AG04449 (cell line): ENCODE results near the gene CTNNA3.
A peak's percentile ranks its signal among the peaks of the same experiment; 100 is the strongest.

Experiments used
- CTCF ChIA-PET: fragments of 350-600 bp; formaldehyde crosslinking; extraction: SDS; loops from one replicate; lab custom pipeline; 2021; ENCODE audit warnings: antibody characterized with exemption; lab: Yijun Ruan, JAX
- POLR2A ChIA-PET: fragments of 400-600, 350-600 bp; formaldehyde crosslinking; extraction: SDS; loops from one replicate; lab custom pipeline; 2020; ENCODE audit warnings: antibody characterized with exemption, inconsistent platforms; lab: Yijun Ruan, JAX
- DNase-seq: peaks from one replicate; pipeline ENCODE4 v3.0.0-alpha.2; 2010; ENCODE audit warnings: low read depth, low spot score
- H3K4me3 ChIP-seq: 2 replicates; pipeline ENCODE4 v1.5.1; 2011; ENCODE audit warnings: low read depth, mild to moderate bottlenecking, control low read depth, low read length
- CTCF ChIP-seq: IDR thresholded peaks from one replicate; pipeline ENCODE4 v1.5.1; 2011; ENCODE audit warnings: mild to moderate bottlenecking, moderate library complexity, low read length, control low read depth, inconsistent platforms; ENCODE audit not compliant: insufficient read depth; ENCODE audit errors: missing control alignments

The CTNNA3 gene

DNA sequence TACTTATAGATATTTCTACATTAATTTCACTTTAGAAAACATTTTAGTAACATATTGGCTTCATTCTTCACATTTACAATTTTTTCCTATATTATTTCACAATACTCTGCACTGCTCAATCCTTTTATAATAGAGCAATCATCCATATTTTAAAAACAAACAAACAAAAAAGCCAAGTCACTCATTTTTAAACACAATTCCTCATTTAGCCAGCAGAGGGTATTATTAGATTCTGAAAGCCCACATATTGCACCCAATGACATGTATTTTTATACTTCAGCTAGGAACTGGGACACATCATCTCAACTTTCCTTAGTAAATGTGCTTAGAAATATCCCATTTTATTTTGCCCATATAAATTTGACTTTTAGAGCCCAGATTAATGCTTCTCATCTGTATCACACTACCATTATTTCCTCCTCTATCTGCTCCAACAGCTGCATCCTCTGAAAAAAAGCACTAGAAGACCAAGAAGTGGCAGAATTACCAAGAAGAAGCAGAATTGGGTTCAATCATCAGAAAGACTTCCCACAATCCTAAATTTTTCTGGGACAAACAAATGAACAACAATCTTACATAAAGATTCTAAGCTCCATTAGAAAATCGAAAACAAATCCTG lies 29.5 kb downstream of the CTNNA3 start:
- no peak overlapping the region for H3K4me3 ChIP-seq
- DNase-seq: no peak
- peak; percentile 31 for TF ChIP-seq CTCF
- CTCF ChIA-PET: interaction anchor here (0.9 to 6.1 kb wide), 6 partner anchors 10 to 112 kb away, joined by 3 to 74 read pairs (median 4); no protein-coding TSS in a partner anchor
- POLR2A ChIA-PET: no interaction called here

DNA sequence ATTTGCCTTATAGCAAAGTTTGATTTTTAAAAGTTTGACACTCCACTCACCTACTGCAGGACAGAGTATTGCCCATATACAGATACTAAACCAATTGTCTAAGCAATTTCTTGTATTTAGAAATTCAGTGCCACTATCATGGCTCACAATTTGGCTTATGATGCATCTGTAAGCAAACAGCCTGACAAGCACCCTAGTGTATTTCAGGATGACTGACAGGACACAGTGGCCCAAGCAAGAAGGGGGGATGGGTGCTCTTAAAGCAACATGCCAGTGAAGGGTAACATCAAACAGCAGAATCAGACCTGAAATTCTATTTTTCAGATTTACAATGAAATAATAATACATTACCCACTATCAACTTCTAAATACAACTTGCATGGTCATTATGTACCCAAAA lies 30.5 kb downstream of the CTNNA3 start:
- TF ChIP-seq CTCF: no peak
- POLR2A ChIA-PET: no interaction called here
- CTCF ChIA-PET: interaction anchor here (1.0 to 6.1 kb wide), 4 partner anchors 12 to 113 kb away, joined by 4 to 74 read pairs (median 5); no protein-coding TSS in a partner anchor
- no peak for DNase-seq
- H3K4me3 ChIP-seq: no peak overlapping the region

GRCh38 chr10:67664942-67665341 lies 31.1 kb downstream of the CTNNA3 start:
- no peak overlapping the region for H3K4me3 ChIP-seq
- DNase-seq: no peak
- ChIA-PET POLR2A (no interaction called here), CTCF (interaction anchor here (0.9 to 6.1 kb wide), 3 partner anchors 34 to 117 kb away, joined by 3 to 74 read pairs (median 4); no protein-coding TSS in a partner anchor)
- TF ChIP-seq CTCF: no peak

DNA sequence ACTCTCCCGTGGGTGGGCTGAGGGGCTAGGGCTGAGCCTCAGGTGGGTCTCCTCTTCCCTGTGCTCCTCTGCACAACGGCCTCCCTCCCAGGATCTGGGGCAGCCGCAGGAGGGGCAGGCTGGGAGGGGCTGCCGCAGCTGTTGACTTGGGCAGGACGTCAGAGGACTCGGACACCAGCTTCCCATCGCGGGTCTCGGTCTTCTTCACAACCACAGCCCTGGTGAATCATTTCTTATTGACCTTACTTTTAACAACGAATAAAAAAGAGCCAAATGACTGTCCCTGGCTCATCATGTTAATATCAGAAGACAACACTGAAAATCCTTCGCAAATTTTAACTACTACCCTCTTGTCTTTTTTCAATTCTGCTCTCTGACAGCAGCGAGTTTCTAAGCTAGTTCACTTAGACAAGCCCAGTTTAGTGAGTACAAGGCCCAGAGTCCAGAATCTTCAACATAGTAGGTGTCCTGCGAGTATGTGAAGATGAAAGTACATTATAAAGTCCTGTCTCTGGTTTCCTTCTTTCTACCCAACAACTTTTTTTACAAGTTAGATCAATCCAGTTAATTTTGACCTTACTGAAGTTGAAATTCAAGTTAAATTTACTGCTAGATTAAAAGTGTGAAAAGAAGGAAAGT lies 32.4 kb downstream of the CTNNA3 start:
- POLR2A ChIA-PET: no interaction called here
- TF ChIP-seq CTCF: no peak
- H3K4me3 ChIP-seq: no peak overlapping the region
- CTCF ChIA-PET: interaction anchor here (1.1 to 6.1 kb wide), 3 partner anchors 17 to 143 kb away, joined by 3 to 74 read pairs (median 4); no protein-coding TSS in a partner anchor
- DNase-seq: no peak

DNA sequence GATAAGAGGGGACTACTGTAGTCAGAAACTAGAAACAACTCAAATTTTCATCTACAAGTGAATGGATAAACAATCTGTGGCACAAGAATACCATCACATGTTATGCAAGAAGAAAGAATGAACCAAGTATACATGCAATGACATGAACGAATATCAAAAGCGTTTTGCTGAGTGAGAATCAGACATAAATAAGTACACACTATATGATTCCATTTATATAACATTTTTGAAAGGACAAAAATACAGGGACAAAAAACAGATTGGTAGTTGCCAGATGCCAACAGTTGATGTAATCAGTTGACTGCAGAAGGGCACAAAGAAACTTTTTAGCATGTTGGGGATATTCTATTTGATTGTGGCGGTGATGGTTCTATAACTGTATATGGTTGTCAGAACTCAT lies 33.6 kb downstream of the CTNNA3 start:
- no peak for TF ChIP-seq CTCF
- no peak for DNase-seq
- ChIA-PET POLR2A (no interaction called here), CTCF (interaction anchor here (6.1 kb wide), 1 partner anchor 116 kb away, joined by 74 read pairs; no protein-coding TSS in a partner anchor)
- H3K4me3 ChIP-seq: no peak overlapping the region

DNA sequence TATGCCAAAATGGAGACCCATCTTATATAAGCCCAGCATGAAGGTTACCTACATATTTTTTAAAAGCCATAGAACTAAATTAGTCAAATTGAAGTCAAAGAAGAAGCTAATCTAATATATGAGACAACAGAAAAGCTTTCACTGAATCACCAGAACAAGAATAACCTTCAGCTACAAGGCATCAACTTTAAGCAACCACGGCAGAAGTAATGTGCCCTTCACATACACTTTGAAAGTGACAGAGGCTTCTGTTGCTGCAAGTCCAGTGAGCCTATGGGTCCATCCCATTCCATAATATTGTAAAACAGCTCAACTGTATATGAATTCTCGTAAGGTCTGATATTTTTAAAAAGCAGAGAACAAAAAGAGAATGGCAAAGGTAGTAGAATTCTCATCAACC lies 36.5 kb downstream of the CTNNA3 start:
- POLR2A ChIA-PET: interaction anchor here (0.8 kb wide), 1 partner anchor 105 kb away, joined by 4 read pairs; no protein-coding TSS in a partner anchor
- DNase-seq: no peak
- TF ChIP-seq CTCF: no peak
- CTCF ChIA-PET: interaction anchor here (1.1 to 2.1 kb wide), 2 partner anchors 38 to 120 kb away, joined by 4 to 13 read pairs; no protein-coding TSS in a partner anchor
- H3K4me3 ChIP-seq: no peak overlapping the region
